ENCODE measurements around the gene AGER. TPM values are rescaled to one million over a fixed set of nuclear protein-coding genes. Genes with fewer than 3 reads are reported as not detected.
"Not testable (repeated sequence)": the region's sequence is repeated elsewhere in the genome, so short reads cannot be mapped to it uniquely, and the experiment has no call there.

AGER gene
- polyA plus RNA-seq, 6 donors from 2014 or later = 0.32 to 1.1 (median 0.63) TPM; not detected in 2

DNA sequence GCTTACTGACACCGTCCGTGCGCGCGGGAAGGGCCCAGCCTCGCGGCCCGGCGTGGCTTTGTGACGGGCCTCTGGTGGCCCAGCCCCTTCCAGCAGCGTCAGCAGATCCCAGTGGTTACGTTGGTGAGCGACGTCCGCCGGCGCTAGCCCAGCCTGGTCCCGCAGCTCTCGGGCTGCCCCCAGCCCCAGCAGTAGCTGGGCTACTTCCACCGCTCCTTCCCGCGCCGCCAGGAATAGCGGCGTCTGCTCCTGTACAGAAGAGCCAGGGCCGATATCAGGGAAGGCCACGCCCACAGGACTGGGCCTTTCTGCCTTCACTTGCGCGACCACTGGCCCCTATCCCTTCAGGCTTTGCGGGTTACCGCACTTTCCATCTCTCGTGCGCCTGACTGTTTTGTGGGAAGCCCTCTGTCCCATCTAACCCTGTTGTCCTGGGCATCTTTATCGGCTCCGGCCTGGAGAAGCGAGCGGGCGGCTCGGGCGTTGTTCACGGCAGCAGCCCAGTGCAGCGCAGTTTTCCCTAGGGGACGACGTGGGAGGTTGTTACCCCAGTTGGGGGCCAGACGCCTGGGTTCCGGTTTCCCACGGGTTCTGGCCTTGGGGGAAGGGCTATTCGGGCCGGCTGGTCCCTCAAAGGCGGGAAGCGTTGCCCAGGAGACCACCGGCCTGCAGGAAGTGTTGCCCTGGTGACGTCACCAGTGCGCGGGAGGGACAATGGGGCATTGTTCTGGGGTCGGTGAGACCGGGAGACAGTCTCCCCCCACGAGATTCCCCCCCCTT is 12.0 kb upstream of the AGER start:
- peaks cover 49 to 56% (median 53%) of the 10 kb centered on the region in 3 donors for H3K4me1 Mint-ChIP-seq
- no peaks in the 10 kb centered on the region for H3K9me3 Mint-ChIP-seq
- H3K27me3 Mint-ChIP-seq = no peaks in the 10 kb centered on the region
- peak; percentile 90 for DNase-seq
- peaks cover 0 to 16% of the 10 kb centered on the region in 2 donors for H3K36me3 Mint-ChIP-seq
- H3K4me3 Mint-ChIP-seq = peak overlapping the region; percentile 92 to 100 (median 98)
- H3K27ac Mint-ChIP-seq = peak overlapping the region; percentile 99 to 100 (median 100)
- peak; percentile 80 to 81 for ATAC-seq (ENCODE audit: low read depth in 2 of 2)

DNA sequence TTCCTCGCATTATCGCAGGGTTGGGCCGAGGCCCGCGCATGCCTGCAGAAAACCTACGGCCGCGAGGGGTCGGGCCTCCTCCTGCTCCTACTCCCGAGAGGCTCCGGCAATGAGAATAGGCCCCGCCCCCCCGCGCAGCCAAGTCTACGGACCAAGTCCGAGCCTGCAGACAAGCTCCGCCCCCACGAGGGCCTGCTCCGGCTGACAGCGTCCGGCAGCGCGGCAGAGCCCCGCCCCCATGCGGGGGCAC is 11.5 kb upstream of the AGER start:
- Mint-ChIP-seq H3K9me3 (no peaks in the 10 kb centered on the region), H3K4me1 (peaks cover 52 to 59% (median 54%) of the 10 kb centered on the region in 3 donors), H3K27me3 (no peaks in the 10 kb centered on the region), H3K27ac (peak overlapping the region; percentile 99 to 100 (median 100)), H3K36me3 (peaks cover 0 to 17% of the 10 kb centered on the region in 2 donors), H3K4me3 (peak overlapping the region; percentile 92 to 100 (median 98))
- DNase-seq (peak; percentile 99), ATAC-seq (ENCODE audit: low read depth in 2 of 2) (no peak)

DNA sequence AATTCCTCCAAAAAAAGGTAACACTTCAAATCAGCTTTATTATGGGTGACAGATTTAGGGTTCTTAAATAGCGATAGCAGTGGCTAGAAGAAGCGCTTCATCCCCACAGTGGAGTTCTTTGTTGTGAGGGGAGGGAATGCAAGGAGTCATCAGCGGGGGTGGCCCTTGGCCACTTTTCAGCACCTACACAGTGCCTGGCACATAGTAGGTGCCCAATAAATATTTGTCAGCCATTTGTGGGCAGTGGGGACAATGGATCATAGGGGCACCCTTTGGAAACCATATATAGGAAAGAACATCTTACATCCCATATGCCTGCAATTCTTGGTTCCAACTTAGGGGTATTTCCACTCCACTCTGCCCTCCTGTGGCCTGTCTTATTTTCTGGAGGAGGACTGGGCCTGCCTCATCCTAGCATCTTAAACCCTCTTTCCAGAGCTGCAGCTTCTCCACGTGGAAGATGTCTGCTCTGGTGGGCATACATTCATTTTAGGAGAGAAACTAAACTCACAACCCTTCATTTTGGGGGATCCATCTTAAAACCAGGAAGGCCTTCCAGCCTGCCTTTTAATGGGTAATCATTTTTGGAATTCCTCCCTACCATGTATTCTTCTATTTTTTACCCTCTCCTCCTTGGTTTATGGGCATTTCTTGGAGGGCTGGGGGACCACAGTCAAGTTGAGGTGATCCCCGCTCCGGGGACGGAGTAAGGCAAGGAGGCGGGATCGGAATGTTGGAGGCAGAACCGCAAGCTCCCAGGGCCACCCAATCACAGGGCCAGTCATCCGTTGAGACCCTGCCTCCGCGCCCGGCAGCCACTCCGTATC is 11.0 kb upstream of the AGER start:
- no peak for DNase-seq
- Mint-ChIP-seq H3K4me3 (peak overlapping the region; percentile 92 to 100 (median 98)), H3K27me3 (no peaks in the 10 kb centered on the region), H3K4me1 (peaks cover 58 to 64% (median 58%) of the 10 kb centered on the region in 3 donors), H3K9me3 (no peaks in the 10 kb centered on the region), H3K36me3 (peaks cover 0 to 17% of the 10 kb centered on the region in 2 donors), H3K27ac (peak overlapping the region; percentile 99 to 100 (median 100))
- ATAC-seq (ENCODE audit: low read depth in 2 of 2) = no peak

DNA sequence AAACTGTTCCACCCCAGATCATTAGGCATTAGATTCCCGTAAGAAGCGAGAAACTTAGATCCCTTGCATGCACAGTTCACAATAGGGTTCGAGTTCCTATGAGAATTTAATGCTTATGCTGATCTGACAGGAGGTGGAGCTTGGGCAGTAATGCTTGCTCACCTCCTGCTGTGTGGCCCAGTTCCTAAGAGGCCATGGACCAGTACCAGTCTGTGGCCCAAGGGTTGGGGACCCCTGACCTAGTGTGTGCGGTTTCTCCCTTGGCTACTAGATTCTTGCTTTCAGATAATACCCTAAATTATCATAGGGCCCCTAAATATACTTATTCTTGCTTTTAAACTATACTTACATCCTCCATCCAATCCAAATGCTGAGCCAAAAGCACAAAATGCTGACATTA is 10.3 kb upstream of the AGER start:
- no peak for ATAC-seq (ENCODE audit: low read depth in 2 of 2)
- Mint-ChIP-seq H3K27ac (peak overlapping the region in 5 of 6 donors; percentile 99 to 100 (median 100)), H3K36me3 (peaks cover 0 to 17% of the 10 kb centered on the region in 2 donors), H3K9me3 (no peaks in the 10 kb centered on the region), H3K4me1 (peaks cover 58 to 65% (median 59%) of the 10 kb centered on the region in 3 donors), H3K27me3 (no peaks in the 10 kb centered on the region), H3K4me3 (peak overlapping the region in 7 of 8 donors; percentile 92 to 99 (median 97))
- no peak for DNase-seq

DNA sequence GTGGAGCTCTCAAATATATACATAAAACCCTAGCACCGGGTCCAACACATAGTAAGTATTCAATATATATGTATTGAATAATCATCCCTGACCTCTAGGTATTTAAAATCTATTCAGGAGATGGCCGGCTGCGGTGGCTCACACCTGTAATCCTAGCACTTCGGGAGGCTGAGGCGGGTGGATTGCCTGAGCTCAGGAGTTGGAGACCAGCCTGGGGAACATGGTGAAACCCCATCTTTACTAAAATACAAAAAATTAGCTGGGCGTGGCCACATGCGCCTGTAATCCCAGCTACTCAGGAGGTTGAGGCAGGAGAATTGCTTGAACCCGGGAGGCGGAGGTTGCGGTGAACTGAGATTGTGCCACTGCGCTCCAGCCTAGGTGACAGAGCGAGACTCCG is 9.0 kb upstream of the AGER start:
- ATAC-seq (ENCODE audit: low read depth in 2 of 2); H3K9me3 Mint-ChIP-seq; DNase-seq; H3K27me3 Mint-ChIP-seq: not testable (repeated sequence)
- Mint-ChIP-seq H3K4me1 (peaks cover 70 to 76% (median 71%) of the 10 kb centered on the region in 3 donors), H3K4me3 (peak overlapping the region; percentile 94 to 99 (median 98)), H3K27ac (peak overlapping the region; percentile 95 to 100 (median 99)), H3K36me3 (peaks cover 0 to 17% of the 10 kb centered on the region in 2 donors)

DNA sequence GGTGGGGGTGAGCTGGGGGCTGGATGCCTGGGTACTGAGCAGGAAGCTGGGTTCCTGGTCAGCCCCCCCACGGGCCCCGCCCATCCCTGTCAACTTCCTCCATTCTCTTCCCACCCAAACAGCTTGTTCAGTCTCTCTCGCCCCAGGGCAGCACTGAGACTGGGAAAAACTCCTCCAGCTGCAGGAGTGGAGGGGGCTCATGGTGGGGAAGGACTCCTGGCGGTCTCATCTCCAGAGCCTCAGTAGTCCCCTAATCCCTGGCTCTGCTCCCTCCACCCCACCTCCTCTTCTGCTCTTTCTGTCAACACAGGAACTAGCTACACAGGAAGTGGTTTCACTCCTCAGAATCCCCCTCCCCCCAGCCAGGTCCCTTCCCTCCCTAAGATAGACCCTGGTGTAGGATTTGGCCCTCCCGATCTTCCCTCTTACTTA is 8.6 kb upstream of the AGER start, which contains the start of gene GPSM3:
GPSM3 (minus strand) TSS at position 36 of the 432 bp plus-strand sequence. CDS start 130 bp downstream, outside the sequence.
- ATAC-seq (ENCODE audit: low read depth in 2 of 2) (no peak), DNase-seq (peak; percentile 71)
- H3K9me3 Mint-ChIP-seq = no peaks in the 10 kb centered on the region
- H3K36me3 Mint-ChIP-seq = peaks cover under 1 to 20% of the 10 kb centered on the region in 2 donors
- no peaks in the 10 kb centered on the region for H3K27me3 Mint-ChIP-seq
- H3K27ac Mint-ChIP-seq = peak within 1 kb of the TSS; percentile 95 to 100 (median 99)
- peak within 1 kb of the TSS; percentile 94 to 99 (median 98) for H3K4me3 Mint-ChIP-seq
- H3K4me1 Mint-ChIP-seq = peaks cover 72 to 79% (median 76%) of the 10 kb centered on the region in 3 donors

DNA sequence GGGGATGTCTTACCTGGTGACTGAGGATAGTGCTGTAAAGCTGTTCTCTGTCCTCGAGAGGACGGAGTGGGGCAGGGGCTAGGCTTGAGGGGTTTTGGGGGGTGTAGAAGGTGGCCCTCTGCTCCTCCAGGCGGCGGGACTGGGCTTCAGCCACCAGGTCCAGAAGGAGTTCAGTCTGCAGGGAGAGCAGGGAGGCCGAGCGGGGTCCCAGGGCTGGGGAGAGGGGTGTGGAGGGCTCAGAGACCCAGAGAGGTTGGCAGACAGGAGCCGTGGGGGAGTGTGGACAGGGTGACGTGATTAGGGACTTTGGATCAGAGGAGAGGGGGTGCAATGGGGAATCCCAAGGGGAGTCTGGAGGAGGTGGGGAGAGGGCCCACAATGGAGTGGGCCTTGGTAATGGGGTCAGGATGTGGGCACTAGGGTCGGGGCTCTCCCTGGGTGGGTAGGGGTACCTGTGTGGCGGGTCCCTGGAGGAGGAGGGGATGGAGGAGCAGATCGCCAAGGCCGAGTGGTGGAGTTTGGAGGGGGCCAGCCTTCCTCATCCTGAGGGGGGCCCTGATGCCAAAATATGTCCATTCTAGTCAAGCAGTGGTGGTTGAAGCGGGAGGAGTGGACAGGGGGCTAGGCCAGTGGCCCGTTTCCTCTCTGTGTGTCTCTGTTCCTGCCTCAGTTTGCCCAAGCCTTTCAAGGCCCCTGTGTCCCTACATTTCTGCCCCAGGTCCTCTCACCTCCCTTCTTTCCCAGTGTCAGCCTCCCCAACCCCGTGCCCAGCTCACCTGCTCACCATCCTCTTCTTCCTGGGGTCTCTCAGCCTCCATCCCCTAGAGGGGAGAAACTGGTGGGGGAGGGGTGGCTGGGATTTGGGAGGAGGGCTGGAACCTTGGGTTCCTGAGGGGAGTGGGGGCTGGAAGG is 7.9 kb upstream of the AGER start:
- ATAC-seq (ENCODE audit: low read depth in 2 of 2) (no peak), DNase-seq (no peak)
- no peaks in the 10 kb centered on the region for H3K9me3 Mint-ChIP-seq
- peak overlapping the region; percentile 94 to 99 (median 98) for H3K4me3 Mint-ChIP-seq
- peak overlapping the region; percentile 95 to 100 (median 99) for H3K27ac Mint-ChIP-seq
- peaks cover 6 to 27% of the 10 kb centered on the region in 2 donors for H3K36me3 Mint-ChIP-seq
- H3K27me3 Mint-ChIP-seq = no peaks in the 10 kb centered on the region
- peaks cover 76 to 83% (median 81%) of the 10 kb centered on the region in 3 donors for H3K4me1 Mint-ChIP-seq

DNA sequence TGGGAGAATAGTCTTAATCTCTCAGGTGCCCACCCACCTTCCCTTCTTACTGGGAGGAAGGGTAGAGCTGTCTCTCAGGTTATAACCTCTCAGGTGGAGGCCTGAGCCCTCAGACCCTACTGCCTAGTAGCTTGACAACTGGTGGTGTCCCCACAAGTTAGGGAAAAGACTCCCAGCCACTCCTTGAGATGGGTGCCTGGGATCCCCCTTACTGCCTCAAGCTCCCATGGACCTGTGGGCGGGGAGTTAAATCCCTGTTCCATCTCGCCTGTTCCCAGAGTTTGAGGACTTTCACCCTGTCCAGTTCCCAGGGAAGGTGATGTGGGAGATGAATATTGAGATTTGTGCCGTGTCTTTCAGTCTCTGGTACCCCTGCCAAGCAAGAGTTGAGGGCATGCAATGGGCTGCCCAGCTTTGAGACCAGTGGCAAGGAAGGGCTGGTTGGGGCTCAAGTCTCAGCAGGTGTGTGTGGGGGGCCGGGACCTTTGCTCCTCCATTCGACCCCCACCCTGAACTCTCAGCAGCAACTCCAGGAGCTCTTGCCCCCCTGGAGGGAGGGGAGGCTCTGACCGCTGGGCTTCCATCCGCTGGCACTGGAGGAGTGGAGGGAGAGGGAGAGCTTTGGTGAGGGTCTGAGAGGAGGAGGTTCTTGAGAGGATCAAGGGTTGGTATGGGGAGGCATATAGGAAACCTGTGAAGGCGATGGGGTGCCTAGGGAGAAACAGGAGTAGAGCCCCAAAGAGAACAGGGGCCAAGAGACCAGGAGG is 7.0 kb upstream of the AGER start:
- H3K27me3 Mint-ChIP-seq = no peaks in the 10 kb centered on the region
- DNase-seq = no peak

DNA sequence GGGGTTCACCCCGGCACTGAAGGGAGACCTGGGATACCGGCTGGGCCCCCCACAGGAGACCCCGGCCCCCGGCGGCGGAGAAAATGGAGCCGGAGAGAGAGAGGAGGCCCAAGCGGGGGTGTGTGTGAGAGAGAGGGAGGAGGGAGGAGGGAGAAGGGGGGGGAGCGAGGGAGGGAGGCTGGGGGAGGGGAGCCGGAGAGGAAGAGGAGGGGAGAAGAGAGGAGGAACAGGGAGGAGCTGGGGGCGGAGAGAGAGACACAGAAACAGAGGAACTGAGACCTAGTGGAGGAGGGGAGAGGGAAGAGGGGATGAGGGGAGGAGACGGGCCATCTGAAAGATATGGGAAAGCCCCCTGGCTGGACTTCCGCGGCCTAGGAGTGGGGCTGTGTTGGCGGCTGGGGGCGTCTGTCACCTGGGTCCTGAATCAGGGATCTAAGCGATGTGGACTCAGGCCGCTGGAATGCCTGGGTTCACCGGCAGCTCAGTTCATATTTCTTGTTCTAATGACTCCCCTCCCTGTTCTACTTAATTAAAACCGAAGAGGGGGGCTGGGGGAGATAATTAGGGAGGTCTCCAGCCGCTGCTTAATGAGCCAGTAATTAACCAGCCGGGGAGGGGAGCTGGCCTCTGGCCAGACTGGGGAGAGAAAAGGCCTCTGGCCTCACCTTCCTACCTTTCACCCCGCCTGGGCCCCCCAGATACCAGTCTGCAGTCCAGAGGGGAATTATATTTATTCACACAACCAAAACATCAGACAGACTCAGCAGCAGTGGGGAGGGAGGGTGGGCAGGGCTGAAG is 6.2 kb upstream of the AGER start, which contains the start of gene PBX2:
PBX2 (minus strand) TSS at position 149 of the 798 bp plus-strand sequence. CDS start 287 bp downstream, outside the sequence.
- H3K27me3 Mint-ChIP-seq = no peaks in the 10 kb centered on the region
- peak within 1 kb of the TSS; percentile 94 to 99 (median 98) for H3K4me3 Mint-ChIP-seq
- DNase-seq (peak; percentile 88), ATAC-seq (ENCODE audit: low read depth in 2 of 2) (peak; percentile 83)
- no peaks in the 10 kb centered on the region for H3K9me3 Mint-ChIP-seq
- H3K4me1 Mint-ChIP-seq = peaks cover 76 to 83% (median 82%) of the 10 kb centered on the region in 3 donors
- peaks cover 16 to 41% of the 10 kb centered on the region in 2 donors for H3K36me3 Mint-ChIP-seq
- peak within 1 kb of the TSS; percentile 98 to 100 (median 99) for H3K27ac Mint-ChIP-seq

More for the DNA sequence above, 7.0 kb upstream of the AGER start:
- peak overlapping the region; percentile 95 to 100 (median 99) for H3K27ac Mint-ChIP-seq
- peaks cover 74 to 83% (median 81%) of the 10 kb centered on the region in 3 donors for H3K4me1 Mint-ChIP-seq
- ATAC-seq (ENCODE audit: low read depth in 2 of 2) = no peak
- peaks cover 13 to 35% of the 10 kb centered on the region in 2 donors for H3K36me3 Mint-ChIP-seq
- peak overlapping the region; percentile 94 to 99 (median 98) for H3K4me3 Mint-ChIP-seq
- H3K9me3 Mint-ChIP-seq = no peaks in the 10 kb centered on the region

DNA sequence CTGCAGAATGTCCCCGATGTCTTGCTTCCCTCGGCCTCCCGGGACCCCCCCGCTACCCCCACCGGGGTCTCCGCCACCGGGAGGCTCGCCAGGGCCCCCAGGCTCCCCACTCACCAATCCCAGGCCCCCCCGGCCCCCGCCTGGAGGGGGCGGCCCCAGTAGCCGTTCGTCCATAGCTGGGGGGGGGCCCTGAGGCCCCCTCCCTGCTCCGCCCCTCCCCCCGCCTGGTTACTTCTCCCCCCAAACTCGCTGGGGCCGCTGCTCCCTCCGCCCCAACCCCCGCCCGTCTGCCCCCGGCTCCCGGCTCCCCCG is 5.6 kb upstream of the AGER start:
- DNase-seq (no peak), ATAC-seq (ENCODE audit: low read depth in 2 of 2) (no peak)
- no peaks in the 10 kb centered on the region for H3K27me3 Mint-ChIP-seq
- H3K4me1 Mint-ChIP-seq = peaks cover 71 to 77% (median 76%) of the 10 kb centered on the region in 3 donors
- no peaks in the 10 kb centered on the region for H3K9me3 Mint-ChIP-seq
- peak overlapping the region; percentile 94 to 99 (median 97) for H3K4me3 Mint-ChIP-seq
- peak overlapping the region in 4 of 6 donors; percentile 81 to 100 (median 94) for H3K27ac Mint-ChIP-seq
- H3K36me3 Mint-ChIP-seq = peaks cover 16 to 41% of the 10 kb centered on the region in 2 donors

DNA sequence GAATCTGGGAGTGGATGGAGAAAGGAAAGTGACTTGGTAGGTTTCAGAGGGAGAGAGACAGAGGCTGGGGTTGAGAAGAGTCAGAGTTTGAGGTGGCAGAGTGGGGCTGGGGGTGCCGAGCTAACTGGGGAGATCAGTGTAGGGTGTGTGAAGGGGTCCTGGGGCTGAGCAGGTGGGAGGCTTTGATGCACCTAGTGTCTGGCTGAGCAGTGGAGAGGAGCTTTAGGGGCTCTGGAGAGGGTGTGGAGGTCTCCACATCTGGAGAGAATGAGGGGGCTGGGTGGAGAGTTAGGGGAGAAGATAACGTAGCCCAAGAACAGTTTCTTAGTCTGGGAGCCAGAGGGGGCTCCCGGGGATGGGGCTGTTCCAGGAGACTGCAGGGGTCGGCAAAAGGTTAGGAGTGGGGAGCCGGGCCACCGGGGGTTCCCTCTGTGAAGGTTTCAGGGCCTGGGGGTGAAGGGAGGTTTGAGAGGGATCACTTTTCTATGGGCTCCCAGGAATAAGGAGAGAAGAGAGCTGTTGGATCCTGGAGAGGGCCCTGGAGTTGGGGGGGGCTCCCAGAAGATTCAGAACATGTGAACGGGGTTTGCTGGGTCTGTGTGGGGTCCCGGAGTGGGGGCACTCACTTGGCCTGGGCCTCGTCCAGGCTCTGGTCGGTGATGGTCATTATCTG is 5.2 kb upstream of the AGER start:
- ATAC-seq (ENCODE audit: low read depth in 2 of 2) (no peak), DNase-seq (no peak)
- no peaks in the 10 kb centered on the region for H3K27me3 Mint-ChIP-seq
- peak overlapping the region; percentile 81 to 100 (median 95) for H3K27ac Mint-ChIP-seq
- peaks cover 16 to 41% of the 10 kb centered on the region in 2 donors for H3K36me3 Mint-ChIP-seq
- peaks cover 68 to 74% (median 72%) of the 10 kb centered on the region in 3 donors for H3K4me1 Mint-ChIP-seq
- no peaks in the 10 kb centered on the region for H3K9me3 Mint-ChIP-seq
- H3K4me3 Mint-ChIP-seq = peak overlapping the region; percentile 90 to 99 (median 94)

Measured in naive B cell (primary cell).